Fibroblast of skin of back (primary cell): ENCODE measurements around the gene TAF11. TPM values are rescaled to one million over a fixed set of nuclear protein-coding genes. Genes with fewer than 3 reads are reported as not detected.
"Not testable (repeated sequence)": the region's sequence is repeated elsewhere in the genome, so short reads cannot be mapped to it uniquely, and the experiment has no call there.

Source experiments
- DNase-seq: peaks from one replicate; pipeline ENCODE4 v3.0.0-alpha.2; 2013
- polyA plus RNA-seq, 2 experiments: library from polyadenylated mRNA; unstranded; fragments of 120-200 nt; gene quantifications; one replicate each; pipeline ENCODE4 v1.2.1, GENCODE V29; 2013; ENCODE audit not compliant: insufficient read length in 2 of 2

The TAF11 gene
- 35.9 TPM for polyA plus RNA-seq (2013, experiment 1 of 2; ENCODE audit: insufficient read length)
- polyA plus RNA-seq (2013, experiment 2 of 2; ENCODE audit: insufficient read length), result 29.7 TPM

DNA sequence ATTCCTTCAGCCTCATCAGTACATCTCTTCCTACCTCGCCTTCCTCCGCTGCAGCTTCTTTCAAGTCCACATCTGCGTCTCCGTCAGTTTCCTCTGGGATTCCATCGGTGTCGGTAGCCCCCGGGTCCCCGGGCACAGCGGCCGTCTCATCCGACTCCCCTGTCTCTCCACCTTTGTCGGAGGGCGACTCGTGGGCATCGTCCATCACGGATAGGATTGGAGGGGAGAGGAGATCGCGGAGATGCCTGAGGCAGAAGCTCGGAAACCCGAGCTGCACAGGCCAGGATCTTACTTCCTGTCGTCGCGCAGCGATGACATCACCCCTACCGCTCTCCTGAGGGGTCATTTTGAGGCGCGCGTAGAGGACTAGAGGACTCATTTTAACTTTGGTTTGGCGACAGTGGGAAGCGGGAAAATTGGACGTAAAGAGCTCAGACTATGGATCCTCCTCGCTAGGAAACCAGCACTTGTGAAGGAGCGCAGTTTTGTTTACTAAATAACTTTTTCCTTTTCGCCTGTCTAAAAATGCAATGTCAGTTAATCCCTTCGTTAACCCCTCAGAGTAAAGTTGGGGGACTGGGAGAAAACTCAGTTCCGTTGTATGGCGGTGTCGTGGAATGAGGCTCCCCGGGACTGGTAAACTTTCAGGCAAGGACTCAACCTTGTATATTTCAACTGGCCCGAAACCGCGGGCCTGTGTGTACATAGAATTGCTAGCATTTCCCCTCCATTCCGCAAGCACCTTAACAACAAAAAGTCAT, at the start of gene TAF11:
TSS of gene TAF11 (minus strand) at position 290 of the 761 bp plus-strand sequence. CDS start at position 205, 85 bp downstream.
- DNase-seq, result peak; percentile 96

- DNase-seq, result no peak
Observed at GRCh38 chr6:34934516-34934915, 46.7 kb upstream of the TAF11 start.

DNA sequence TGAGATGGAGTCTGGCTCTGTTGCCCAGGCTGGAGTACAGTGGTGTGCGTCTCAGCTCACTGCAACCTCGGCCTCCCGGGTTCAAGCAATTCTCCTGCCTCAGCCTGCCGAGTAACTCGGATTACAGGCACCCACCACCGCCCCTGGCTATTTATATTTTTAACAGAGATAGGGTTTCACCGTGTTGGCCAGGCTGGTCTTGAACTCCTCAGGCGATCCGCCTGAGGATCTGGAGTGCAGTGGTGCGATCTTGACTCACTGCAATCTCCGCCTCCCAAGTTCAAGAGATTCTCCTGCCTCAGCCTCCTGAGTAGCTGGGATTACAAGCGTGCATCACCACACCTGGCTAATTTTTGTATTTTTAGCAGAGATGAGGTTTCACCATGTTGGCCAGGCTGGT, 44.4 kb upstream of the TAF11 start:
- not testable (repeated sequence) for DNase-seq

- DNase-seq, result no peak
Observed at GRCh38 chr6:34930221-34930620, 42.4 kb upstream of the TAF11 start.

DNA sequence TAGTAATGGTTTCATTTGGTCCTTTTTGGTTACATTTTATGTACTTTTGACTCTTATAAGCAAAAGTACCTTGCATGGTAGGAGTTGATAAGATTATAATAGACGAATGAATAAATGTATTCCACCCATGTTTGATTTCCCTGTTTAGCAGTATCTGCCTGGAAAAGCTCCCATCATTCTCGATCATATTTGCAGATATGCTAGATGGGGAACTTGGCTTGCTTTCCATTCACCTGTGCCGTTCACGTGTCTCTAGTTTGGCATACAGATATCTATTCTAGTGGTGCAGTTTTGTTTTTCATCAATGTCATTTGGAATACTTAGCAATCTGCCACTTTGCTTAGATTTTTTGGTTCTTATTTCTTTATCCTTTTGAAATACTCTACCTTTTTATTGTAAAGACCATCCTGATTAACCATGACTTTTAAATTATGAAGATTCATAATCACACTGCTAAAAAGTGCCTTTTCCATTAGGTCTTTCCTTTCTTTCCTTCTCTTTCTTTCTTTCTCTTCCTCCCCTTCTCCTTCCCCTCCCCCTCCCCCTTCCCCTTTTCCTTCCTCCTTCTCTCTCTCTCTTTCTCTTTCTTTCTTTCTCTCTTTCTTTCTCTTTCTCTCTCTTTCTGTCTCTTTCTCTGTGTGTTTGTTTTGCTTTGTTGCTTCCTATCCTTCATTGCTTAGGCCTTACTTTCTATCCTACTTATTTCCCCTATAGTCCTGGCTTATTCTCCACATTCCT, 41.6 kb upstream of the TAF11 start:
- no peak for DNase-seq

GRCh38 chr6:34928695-34929094, 40.9 kb upstream of the TAF11 start:
- no peak for DNase-seq

- no peak for DNase-seq
Observed at GRCh38 chr6:34928220-34928619, 40.4 kb upstream of the TAF11 start.

GRCh38 chr6:34926655-34927054, 38.8 kb upstream of the TAF11 start:
- DNase-seq, result peak; percentile 61

DNA sequence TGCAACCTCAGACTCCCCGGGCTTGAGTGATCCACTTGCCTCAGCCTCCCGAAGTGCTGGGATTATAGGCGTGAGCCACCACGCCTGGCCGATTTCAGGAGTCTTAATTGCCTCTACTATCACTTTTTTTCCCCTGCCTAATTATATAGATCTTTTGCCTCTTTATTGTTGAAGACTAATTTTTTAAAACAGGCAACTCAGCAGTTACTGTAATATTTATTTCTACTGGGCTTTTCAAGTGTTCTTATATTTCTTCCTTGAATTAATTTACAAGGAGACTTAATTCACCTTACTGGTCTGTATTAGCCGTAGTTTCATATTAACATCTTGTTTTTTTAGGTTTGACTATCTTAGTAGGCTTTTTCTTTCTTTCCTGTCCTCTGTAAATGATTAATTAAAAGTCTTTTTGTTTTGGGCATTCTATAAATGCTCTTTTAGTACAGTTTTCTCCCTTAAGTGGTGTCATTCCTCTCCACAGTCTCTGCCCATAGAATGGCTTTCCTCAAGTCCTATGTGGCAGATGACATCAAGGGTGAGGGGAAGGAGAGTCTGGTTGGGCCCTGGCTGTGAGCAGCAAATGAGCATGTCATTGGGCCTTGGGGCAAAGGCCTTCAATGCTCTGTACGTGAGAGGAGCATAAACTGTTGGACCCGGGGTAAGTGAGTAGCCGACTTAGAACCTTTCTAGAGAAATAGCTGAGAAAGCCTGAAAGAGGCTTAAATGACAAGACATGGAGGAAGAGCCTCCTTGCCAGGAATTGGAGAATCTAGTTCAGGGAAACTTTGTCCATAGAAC, 37.2 kb upstream of the TAF11 start:
- no peak for DNase-seq

GRCh38 chr6:34922177-34922663, 34.4 kb upstream of the TAF11 start:
- DNase-seq, result peak; percentile 39

DNA sequence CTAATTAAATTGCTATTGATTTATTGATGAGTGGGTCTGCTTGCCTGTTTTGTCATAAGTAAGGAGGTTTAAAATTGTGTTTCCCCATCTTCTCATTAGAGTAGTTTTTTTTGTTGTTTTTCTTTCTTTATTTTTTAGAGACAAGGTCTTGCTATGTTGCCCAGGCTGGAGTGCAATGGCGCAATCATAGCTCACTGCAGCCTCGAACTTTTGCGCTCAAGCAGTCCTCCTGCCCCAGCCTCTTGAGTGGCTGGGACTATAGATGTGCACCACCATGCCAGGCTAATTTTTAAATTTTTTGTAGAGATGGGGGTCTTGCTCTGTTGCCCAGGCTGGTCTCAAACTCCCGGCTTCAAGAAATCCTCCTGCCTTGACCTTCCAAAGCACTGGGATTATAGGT, 32.3 kb upstream of the TAF11 start:
- DNase-seq, result no peak

GRCh38 chr6:34919651-34920050, 31.8 kb upstream of the TAF11 start:
- peak; percentile 76 for DNase-seq

DNA sequence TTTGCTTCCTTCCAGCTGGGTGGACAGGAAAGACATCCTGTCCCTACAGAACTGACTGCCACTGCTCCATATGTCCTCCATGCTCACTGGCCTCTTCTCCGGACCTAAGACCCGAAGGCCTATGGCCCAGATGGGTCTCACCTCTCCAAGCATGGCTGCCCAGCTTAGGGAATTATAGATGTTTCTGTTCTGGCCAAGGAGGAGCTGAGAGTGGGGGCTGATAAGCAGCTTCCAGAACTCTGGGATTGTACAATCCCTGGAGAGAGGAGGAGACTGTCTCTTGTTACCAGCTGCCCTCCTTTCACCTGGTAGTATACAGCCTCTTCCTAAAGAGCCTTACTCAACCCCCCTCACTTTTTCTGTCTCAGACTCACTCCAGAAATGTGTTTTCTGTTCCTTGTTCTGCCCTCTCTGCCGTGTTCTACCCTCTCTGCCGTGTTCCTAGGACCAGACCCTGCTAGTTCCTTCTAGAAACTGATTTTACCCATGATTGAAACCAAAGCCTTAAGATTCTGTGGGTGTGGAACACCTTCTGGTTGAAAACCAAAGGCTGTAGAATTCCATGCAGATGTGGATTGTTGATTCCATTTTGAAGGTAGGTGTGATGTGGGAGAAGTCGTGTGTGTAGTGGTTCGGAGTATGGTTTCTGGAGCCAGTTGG, 29.9 kb upstream of the TAF11 start:
- DNase-seq, result no peak

DNA sequence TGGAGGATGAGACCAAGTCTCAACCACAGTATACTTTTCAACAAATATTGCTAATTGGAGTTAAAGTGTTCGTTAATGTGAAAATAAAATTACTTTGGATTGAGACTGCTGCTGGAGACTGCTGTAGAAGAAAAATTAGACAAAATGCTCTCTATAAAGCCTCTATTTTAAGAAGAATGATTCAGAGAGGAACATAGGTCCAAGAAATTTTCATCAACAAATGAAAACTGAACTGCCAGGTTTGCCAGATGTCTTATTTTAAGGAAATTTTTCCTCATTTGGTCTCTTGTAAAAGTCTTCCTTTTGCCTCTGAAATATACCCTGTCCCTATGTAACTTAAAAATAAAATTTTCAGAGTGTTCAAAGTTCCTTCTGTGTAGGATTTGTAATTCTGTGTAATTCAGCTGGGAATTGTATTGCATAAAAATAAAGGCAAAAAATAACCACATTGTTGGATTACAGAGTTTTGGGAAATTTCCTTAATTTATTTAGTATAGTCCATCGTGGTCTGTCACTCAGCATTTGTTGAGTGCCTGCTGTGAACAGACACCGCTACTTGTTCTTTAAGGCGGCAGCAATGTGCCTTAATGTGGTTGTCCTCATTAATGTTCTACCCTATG, 28.6 kb upstream of the TAF11 start:
- DNase-seq, result no peak

- no peak for DNase-seq
Observed at GRCh38 chr6:34914358-34914757, 26.5 kb upstream of the TAF11 start.

DNA sequence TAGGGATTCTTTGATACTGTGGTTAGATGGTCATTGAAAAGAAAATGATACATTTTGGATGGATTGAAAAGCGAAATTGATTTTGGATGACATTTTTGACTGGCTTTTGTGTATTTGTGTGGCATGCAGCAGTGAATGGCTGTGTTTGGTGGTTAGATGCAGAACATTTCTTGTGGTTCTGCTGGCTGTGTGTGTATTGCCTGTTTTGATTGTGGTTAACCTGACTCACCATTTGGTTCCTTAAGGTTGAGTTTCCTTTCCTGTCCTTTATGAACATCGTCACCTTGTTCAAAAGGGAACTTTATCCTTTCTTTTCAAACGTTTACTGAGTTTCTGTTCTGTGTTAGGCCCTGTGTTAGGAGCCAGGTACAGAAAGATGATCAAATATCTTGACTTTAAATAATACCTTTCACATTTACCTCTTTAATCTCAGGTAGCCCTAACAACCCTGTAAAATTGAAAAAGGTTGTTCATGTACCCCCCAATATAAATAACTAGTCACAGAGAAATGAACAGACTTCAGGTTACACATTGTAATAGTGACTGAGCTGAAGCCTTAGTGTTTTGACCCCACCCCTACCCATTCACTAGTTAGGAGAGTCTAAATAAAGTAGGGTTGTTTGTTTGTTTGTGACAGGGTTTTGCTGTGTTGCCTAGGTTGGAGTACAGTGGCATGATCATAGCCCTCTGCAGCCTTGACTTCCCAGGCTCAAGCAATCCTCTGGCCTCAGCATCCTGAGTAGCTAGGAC, 25.0 kb upstream of the TAF11 start:
- DNase-seq, result peak; percentile 62

DNA sequence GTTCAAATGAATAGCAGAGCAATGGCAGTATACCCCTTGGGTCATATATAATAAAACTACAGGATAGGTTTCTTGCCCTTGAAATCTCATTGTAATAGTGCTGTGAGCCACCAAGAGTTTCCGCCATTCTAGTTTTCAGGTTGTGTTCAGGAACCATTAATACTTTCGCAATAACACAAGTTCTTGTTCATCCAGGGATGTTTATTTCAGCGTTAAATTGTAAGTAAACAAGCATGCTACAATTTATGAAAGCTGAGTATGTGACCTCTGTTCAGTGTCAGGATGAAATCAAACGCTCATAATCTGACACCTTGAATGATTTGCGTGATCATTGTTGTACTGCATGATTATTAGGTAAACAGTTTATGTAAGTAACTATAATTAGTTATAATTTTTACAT, 24.0 kb upstream of the TAF11 start:
- DNase-seq, result no peak

DNA sequence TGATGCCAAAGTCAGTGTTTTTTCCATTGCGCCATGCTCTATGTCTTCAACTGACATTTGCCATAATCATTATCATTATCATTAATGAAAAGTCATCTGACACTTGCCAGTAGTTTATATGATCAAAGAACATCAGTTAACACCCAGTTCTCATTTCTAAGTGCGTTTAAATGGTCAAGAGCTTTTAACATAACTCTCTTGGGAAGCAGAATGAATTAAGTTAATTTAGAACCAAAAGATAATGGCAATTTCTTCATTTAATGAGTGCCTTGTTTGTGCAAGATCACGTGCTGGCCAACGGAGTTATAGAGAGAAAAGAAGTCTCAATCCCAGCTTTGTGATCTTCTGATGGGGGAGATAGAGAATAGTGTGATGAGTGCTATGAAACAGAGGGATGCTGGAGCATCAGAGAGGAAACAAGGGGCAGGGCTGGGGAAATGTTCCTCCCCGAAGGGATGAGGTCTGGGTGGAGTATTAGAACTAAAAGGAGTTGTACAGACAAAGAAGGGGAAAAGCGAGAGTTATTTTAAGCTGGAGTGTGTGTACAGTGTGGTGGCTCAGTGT, 21.6 kb upstream of the TAF11 start:
- no peak for DNase-seq

GRCh38 chr6:34908194-34908593, 20.4 kb upstream of the TAF11 start:
- DNase-seq, result no peak

GRCh38 chr6:34906826-34907225, 19.0 kb upstream of the TAF11 start:
- no peak for DNase-seq
